HepG2 (cell line): ENCODE measurements around the gene NUDT22. TPM values are rescaled to one million over a fixed set of nuclear protein-coding genes. Genes with fewer than 3 reads are reported as not detected.

Experiments
- ARHGAP35 ChIP-seq: sonication (generic); formaldehyde crosslinking; IDR thresholded peaks from 2 replicates; pipeline ENCODE4 v1.9.0; 2022; ENCODE audit warnings: mild to moderate bottlenecking, inconsistent platforms, moderate library complexity, missing genetic modification reagents, borderline replicate concordance
- FOXK1 ChIP-seq: sonication (generic); formaldehyde crosslinking; IDR thresholded peaks from 2 replicates; pipeline ENCODE4 v1.4.0; 2020; ENCODE audit warnings: low read depth, missing genetic modification reagents, borderline replicate concordance
- HDAC1 ChIP-seq: sonication (generic); formaldehyde crosslinking; IDR thresholded peaks from 2 replicates; pipeline ENCODE4 v1.5.1; 2020; ENCODE audit warnings: mild to moderate bottlenecking, missing genetic modification reagents
- HDAC2 ChIP-seq: sonication (generic); formaldehyde crosslinking; IDR thresholded peaks from 2 replicates; pipeline ENCODE4 v1.4.0; 2020; ENCODE audit warnings: missing genetic modification reagents
- KLF12 ChIP-seq: sonication (generic); formaldehyde crosslinking; IDR thresholded peaks from 2 replicates; pipeline ENCODE4 v1.4.0; 2020; ENCODE audit warnings: missing genetic modification reagents, borderline replicate concordance
- MEIS1 ChIP-seq: sonication (generic); formaldehyde crosslinking; IDR thresholded peaks from 2 replicates; pipeline ENCODE4 v1.9.0; 2021; ENCODE audit warnings: mild to moderate bottlenecking, missing genetic modification reagents, moderate library complexity, borderline replicate concordance
- NONO ChIP-seq, 2 experiments: fragments of 450-650 bp in 1 of 2; sonication (generic) in 1 of 2; formaldehyde crosslinking in 1 of 2; IDR thresholded peaks in 1 of 2; conservative IDR thresholded peaks in 1 of 2; 2 replicates each; pipeline versions ENCODE4 v1.6.1 to v1.8.0; 2017 to 2022; ENCODE audit warnings: mild to moderate bottlenecking in 1 of 2, missing genetic modification reagents in 1 of 2, moderate library complexity in 1 of 2
- REL ChIP-seq: sonication (generic); formaldehyde crosslinking; conservative IDR thresholded peaks from 2 replicates; pipeline ENCODE4 v1.8.0; 2022; ENCODE audit warnings: mild to moderate bottlenecking, missing genetic modification reagents, moderate library complexity
- SIN3A ChIP-seq: IDR thresholded peaks from 2 replicates; pipeline ENCODE4 v1.6.1; 2011; ENCODE audit warnings: low read depth, mild to moderate bottlenecking, control low read depth, low read length, borderline replicate concordance
- SMAD1 ChIP-seq: sonication (generic); formaldehyde crosslinking; IDR thresholded peaks from 2 replicates; pipeline ENCODE4 v1.4.0; 2020; ENCODE audit warnings: missing genetic modification reagents, low read depth, mild to moderate bottlenecking, borderline replicate concordance
- SP2 ChIP-seq: sonication (generic); formaldehyde crosslinking; IDR thresholded peaks from 2 replicates; pipeline ENCODE4 v1.5.1; 2020; ENCODE audit warnings: mild to moderate bottlenecking, missing genetic modification reagents
- ZNF549 ChIP-seq: sonication (generic); formaldehyde crosslinking; IDR thresholded peaks from 2 replicates; pipeline ENCODE4 v1.5.0; 2020; ENCODE audit warnings: missing genetic modification reagents
- ZNF7 ChIP-seq: IDR thresholded peaks from 2 replicates; pipeline ENCODE4 v1.6.1; 2016; ENCODE audit warnings: missing biosample characterization, missing genetic modification reagents
- ZNF773 ChIP-seq: sonication (generic); formaldehyde crosslinking; IDR thresholded peaks from 2 replicates; pipeline ENCODE4 v1.4.0; 2020; ENCODE audit warnings: missing genetic modification reagents, borderline replicate concordance
- ZNF790 ChIP-seq: sonication (generic); formaldehyde crosslinking; IDR thresholded peaks from 2 replicates; pipeline ENCODE4 v1.8.0; 2022; ENCODE audit warnings: missing genetic modification reagents, mild to moderate bottlenecking, borderline replicate concordance
- polyA plus RNA-seq, 8 experiments: library from polyadenylated mRNA; depleted of rRNA in 3 of 8; stranded (reverse) in 7 of 8; unstranded in 1 of 8; fragments of >200 nt; fragmentation: Illumina TruSeq in 4 of 8; extraction: Trizol in 4 of 8; gene quantifications; 2 replicates each; pipeline versions ENCODE4 v1.2.1 to v1.2.3, GENCODE V29; 2011 to 2016; ENCODE audit warnings: low read depth in 4 of 8, missing spikeins in 1 of 8, mixed read lengths in 1 of 8; ENCODE audit not compliant: insufficient read depth in 1 of 8
- total RNA-seq, 5 experiments: library from RNA; depleted of rRNA; stranded (reverse); fragments of >200 nt; fragmentation: Illumina TruSeq; extraction: Trizol; gene quantifications; 2 replicates each; pipeline ENCODE4 v1.2.3, GENCODE V29; 2016; ENCODE audit warnings: low read depth in 1 of 5
- TF ChIP-seq, protein P1 (sequence below): sonication (generic); formaldehyde crosslinking; IDR thresholded peaks from 2 replicates; pipeline ENCODE4 v1.9.0; 2022; ENCODE audit warnings: low read depth, missing genetic modification reagents
- TF ChIP-seq, protein P2 (sequence below): IDR thresholded peaks from 2 replicates; pipeline ENCODE4 v1.6.1; 2016; ENCODE audit warnings: mild to moderate bottlenecking
- TF ChIP-seq, protein P3 (sequence below): sonication (generic); formaldehyde crosslinking; IDR thresholded peaks from 2 replicates; pipeline ENCODE4 v1.4.0; 2020; ENCODE audit warnings: mild to moderate bottlenecking, missing genetic modification reagents
- TF ChIP-seq, protein P4 (sequence below): sonication (generic); formaldehyde crosslinking; IDR thresholded peaks from 2 replicates; pipeline ENCODE4 v1.5.1; 2020; ENCODE audit warnings: missing genetic modification reagents, mild to moderate bottlenecking, borderline replicate concordance
- TF ChIP-seq, protein P5 (sequence below): conservative IDR thresholded peaks from 2 replicates; pipeline ENCODE4 v1.6.1; 2018; ENCODE audit warnings: missing genetic modification reagents

NUDT22 gene
- total and polyA plus RNA-seq, 2 of the 13 experiments (the other 11 are each of a cell fraction or from before 2014, with no cell fraction given): 33.5 to 39.8 TPM

DNA sequence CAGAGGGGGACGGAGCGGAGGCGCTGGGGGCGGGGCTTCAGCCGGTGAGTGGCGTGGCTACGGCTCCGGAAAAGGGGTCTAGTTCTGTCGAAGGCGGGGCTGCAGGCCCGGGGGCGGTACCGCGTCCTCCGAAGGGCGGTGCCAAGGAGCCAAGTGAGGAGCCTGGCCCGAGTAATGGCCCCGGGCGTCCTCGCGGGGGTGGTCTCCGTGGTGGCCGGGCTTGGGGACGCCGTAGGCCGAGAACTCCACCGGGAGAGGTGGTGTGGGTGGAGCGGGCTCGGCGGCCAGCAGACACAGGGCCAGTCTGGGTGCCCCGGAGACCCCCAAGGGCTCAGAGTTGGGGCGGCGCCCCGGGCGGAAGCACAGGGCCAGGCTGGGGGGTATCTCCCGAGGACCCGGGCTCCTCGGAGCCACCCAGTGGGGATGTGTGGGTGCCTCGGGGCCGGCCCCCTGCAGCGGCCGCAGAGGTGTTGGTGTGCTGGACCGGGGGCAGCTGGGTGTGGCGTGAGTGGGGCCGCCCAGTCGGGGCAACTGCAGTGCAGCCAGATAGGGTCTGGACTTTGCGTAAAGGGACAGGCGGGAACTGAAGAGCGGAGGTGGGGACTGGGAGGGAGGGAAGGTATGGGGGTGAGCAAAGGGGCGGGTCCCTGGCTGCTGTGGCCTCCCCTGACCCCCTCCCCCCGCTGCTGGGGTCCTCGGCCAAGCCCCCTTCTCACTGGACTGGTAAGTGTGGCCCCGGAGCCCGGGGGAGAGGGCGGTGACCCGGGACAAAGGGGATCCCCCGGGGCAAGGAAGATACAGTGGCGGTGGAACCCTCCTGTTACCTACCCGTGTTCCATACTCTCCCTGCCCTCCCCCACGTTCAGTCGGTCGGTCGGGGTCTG is 15.7 kb downstream of the NUDT22 start (continued):
- no peak for TF ChIP-seq NONO (IDR thresholded peaks at IDR 0.05)
- TF ChIP-seq NONO (CRISPR knock-in tag; conservative IDR thresholded peaks at IDR 0.05): peak; percentile 41; the same call in 1 of the 2 replicates
- TF ChIP-seq ZNF790 (CRISPR knock-in tag): peak; percentile 47
- TF ChIP-seq SMAD1 (CRISPR knock-in tag): no peak
- TF ChIP-seq, protein P1, sequence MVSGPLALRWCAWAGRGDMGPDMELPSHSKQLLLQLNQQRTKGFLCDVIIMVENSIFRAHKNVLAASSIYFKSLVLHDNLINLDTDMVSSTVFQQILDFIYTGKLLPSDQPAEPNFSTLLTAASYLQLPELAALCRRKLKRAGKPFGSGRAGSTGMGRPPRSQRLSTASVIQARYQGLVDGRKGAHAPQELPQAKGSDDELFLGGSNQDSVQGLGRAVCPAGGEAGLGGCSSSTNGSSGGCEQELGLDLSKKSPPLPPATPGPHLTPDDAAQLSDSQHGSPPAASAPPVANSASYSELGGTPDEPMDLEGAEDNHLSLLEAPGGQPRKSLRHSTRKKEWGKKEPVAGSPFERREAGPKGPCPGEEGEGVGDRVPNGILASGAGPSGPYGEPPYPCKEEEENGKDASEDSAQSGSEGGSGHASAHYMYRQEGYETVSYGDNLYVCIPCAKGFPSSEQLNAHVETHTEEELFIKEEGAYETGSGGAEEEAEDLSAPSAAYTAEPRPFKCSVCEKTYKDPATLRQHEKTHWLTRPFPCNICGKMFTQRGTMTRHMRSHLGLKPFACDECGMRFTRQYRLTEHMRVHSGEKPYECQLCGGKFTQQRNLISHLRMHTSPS (CRISPR knock-in tag): no peak
- no peak for TF ChIP-seq KLF12 (CRISPR knock-in tag)
- peak; percentile 58; the same call in 1 of the 2 replicates for TF ChIP-seq SIN3A
- no peak for TF ChIP-seq ZNF7 (CRISPR knock-in tag)
- TF ChIP-seq REL (CRISPR knock-in tag): no peak
- TF ChIP-seq ARHGAP35 (CRISPR knock-in tag): 0 out of 2 replicates have a peak, but pooled peaks have one; percentile 15
- no peak for TF ChIP-seq HDAC2 (CRISPR knock-in tag)
- TF ChIP-seq MEIS1 (CRISPR knock-in tag): no peak
- TF ChIP-seq, protein P2, sequence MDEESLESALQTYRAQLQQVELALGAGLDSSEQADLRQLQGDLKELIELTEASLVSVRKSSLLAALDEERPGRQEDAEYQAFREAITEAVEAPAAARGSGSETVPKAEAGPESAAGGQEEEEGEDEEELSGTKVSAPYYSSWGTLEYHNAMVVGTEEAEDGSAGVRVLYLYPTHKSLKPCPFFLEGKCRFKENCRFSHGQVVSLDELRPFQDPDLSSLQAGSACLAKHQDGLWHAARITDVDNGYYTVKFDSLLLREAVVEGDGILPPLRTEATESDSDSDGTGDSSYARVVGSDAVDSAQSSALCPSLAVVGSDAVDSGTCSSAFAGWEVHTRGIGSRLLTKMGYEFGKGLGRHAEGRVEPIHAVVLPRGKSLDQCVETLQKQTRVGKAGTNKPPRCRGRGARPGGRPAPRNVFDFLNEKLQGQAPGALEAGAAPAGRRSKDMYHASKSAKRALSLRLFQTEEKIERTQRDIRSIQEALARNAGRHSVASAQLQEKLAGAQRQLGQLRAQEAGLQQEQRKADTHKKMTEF (CRISPR knock-in tag): 0 out of 2 replicates have a peak, but pooled peaks have one; percentile 12
- TF ChIP-seq, protein P3, sequence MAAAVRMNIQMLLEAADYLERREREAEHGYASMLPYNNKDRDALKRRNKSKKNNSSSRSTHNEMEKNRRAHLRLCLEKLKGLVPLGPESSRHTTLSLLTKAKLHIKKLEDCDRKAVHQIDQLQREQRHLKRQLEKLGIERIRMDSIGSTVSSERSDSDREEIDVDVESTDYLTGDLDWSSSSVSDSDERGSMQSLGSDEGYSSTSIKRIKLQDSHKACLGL: 0 out of 2 replicates have a peak, but pooled peaks have one; percentile 20
- peak; percentile 56; the same call in 1 of the 2 replicates for TF ChIP-seq SP2 (CRISPR knock-in tag)
- TF ChIP-seq, protein P4, sequence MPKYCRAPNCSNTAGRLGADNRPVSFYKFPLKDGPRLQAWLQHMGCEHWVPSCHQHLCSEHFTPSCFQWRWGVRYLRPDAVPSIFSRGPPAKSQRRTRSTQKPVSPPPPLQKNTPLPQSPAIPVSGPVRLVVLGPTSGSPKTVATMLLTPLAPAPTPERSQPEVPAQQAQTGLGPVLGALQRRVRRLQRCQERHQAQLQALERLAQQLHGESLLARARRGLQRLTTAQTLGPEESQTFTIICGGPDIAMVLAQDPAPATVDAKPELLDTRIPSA (CRISPR knock-in tag): peak; percentile 76; the same call in 1 of the 2 replicates
- no peak for TF ChIP-seq ZNF773 (CRISPR knock-in tag)
- 0 out of 2 replicates have a peak, but pooled peaks have one; percentile 59 for TF ChIP-seq ZNF549 (CRISPR knock-in tag)
- TF ChIP-seq, protein P5, sequence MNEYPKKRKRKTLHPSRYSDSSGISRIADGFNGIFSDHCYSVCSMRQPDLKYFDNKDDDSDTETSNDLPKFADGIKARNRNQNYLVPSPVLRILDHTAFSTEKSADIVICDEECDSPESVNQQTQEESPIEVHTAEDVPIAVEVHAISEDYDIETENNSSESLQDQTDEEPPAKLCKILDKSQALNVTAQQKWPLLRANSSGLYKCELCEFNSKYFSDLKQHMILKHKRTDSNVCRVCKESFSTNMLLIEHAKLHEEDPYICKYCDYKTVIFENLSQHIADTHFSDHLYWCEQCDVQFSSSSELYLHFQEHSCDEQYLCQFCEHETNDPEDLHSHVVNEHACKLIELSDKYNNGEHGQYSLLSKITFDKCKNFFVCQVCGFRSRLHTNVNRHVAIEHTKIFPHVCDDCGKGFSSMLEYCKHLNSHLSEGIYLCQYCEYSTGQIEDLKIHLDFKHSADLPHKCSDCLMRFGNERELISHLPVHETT (CRISPR knock-in tag): no peak
- TF ChIP-seq FOXK1 (CRISPR knock-in tag): no peak
- peak; percentile 13; the same call in 1 of the 2 replicates for TF ChIP-seq HDAC1
